ENCODE data around the gene PTPRN2.
A peak's percentile ranks its signal among the peaks of the same experiment; 100 is the strongest.

DNA sequence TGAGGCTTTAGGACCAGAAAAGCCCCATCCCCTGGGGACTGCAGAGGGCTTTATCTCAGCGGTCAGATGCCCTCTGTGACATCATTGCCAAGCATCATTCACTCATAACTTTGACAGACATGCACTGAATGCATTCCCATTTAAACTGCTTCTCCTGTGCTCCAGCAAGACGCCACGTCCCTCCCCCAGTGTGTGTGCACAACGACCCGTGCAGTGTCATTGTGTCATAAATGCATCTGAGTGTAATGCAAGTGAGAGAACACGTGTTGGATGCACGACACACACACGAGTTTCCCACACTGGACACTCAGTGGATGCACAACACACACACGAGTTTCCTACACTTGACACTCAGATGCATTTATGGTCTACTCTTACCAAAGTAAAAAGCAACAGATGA is 337.9 kb downstream of the PTPRN2 start:
- TF ChIP-seq, protein P1, sequence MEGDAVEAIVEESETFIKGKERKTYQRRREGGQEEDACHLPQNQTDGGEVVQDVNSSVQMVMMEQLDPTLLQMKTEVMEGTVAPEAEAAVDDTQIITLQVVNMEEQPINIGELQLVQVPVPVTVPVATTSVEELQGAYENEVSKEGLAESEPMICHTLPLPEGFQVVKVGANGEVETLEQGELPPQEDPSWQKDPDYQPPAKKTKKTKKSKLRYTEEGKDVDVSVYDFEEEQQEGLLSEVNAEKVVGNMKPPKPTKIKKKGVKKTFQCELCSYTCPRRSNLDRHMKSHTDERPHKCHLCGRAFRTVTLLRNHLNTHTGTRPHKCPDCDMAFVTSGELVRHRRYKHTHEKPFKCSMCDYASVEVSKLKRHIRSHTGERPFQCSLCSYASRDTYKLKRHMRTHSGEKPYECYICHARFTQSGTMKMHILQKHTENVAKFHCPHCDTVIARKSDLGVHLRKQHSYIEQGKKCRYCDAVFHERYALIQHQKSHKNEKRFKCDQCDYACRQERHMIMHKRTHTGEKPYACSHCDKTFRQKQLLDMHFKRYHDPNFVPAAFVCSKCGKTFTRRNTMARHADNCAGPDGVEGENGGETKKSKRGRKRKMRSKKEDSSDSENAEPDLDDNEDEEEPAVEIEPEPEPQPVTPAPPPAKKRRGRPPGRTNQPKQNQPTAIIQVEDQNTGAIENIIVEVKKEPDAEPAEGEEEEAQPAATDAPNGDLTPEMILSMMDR (IDR thresholded peaks at IDR 0.05; ENCODE audit: low read depth, low read length) = no peak
- TF ChIP-seq, protein P2, sequence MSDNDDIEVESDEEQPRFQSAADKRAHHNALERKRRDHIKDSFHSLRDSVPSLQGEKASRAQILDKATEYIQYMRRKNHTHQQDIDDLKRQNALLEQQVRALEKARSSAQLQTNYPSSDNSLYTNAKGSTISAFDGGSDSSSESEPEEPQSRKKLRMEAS (IDR thresholded peaks at IDR 0.05; ENCODE audit: low read depth, low read length) = 0 out of 2 replicates have a peak, but pooled peaks have one; percentile 19
- no peak for TF ChIP-seq POLR2A (IDR thresholded peaks at IDR 0.05; ENCODE audit: extremely low read depth, insufficient read length)
- no peak for TF ChIP-seq MYC (IDR thresholded peaks at IDR 0.05; ENCODE audit: low read depth, low read length)
